Measurements from ENCODE around the gene KRTAP9-4.
"Not testable (repeated sequence)": the region's sequence is repeated elsewhere in the genome, so short reads cannot be mapped to it uniquely, and the experiment has no call there.

DNA sequence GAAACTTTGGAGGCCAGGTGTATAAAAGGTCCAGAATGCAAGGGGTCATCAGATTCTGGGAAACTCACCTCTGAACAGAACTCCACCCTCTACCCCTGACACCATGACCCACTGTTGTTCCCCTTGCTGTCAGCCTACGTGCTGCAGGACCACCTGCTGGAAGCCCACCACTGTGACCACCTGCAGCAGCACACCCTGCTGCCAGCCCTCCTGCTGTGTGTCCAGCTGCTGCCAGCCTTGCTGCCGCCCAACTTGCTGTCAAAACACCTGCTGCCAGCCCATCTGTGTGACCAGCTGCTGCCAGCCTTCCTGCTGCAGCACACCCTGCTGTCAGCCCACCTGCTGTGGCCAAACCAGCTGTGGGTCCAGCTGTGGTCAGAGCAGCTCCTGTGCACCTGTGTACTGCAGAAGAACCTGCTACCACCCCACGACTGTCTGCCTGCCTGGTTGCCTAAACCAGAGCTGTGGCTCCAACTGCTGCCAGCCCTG, 11.5 kb upstream of the KRTAP9-4 start, which contains the start of gene KRTAP9-8:
- TF ChIP-seq, protein P1, sequence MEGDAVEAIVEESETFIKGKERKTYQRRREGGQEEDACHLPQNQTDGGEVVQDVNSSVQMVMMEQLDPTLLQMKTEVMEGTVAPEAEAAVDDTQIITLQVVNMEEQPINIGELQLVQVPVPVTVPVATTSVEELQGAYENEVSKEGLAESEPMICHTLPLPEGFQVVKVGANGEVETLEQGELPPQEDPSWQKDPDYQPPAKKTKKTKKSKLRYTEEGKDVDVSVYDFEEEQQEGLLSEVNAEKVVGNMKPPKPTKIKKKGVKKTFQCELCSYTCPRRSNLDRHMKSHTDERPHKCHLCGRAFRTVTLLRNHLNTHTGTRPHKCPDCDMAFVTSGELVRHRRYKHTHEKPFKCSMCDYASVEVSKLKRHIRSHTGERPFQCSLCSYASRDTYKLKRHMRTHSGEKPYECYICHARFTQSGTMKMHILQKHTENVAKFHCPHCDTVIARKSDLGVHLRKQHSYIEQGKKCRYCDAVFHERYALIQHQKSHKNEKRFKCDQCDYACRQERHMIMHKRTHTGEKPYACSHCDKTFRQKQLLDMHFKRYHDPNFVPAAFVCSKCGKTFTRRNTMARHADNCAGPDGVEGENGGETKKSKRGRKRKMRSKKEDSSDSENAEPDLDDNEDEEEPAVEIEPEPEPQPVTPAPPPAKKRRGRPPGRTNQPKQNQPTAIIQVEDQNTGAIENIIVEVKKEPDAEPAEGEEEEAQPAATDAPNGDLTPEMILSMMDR (conservative IDR thresholded peaks at IDR 0.05; ENCODE audit: low read length) = not testable (repeated sequence)
- not testable (repeated sequence) for TF ChIP-seq EZH2phosphoT487 (IDR thresholded peaks at IDR 0.05; ENCODE audit: borderline replicate concordance)
